ENCODE measurements around the gene PEAR1.

PEAR1 gene

GRCh38 chr1:156956333-156956732 lies 62.8 kb downstream of the PEAR1 start:
- DNase-seq: no peak

GRCh38 chr1:156957634-156958033 lies 64.1 kb downstream of the PEAR1 start:
- no peak overlapping the region for H3K4ac ChIP-seq (ENCODE audit: low read depth in 1 of 2, low read length in 2 of 2)
- H3K36me3 ChIP-seq (ENCODE audit: control insufficient read depth in 1 of 2, insufficient read depth in 2 of 2, low read depth in 1 of 2, low read length in 2 of 2): peaks cover 66 to 92% of the 10 kb centered on the region in 2 experiments
- DNase-seq: no peak
- H4K8ac ChIP-seq (ENCODE audit: low read length): no peak overlapping the region
- no peak overlapping the region for H2BK120ac ChIP-seq (ENCODE audit: low read depth, low read length)
- no peak overlapping the region for H2BK5ac ChIP-seq (ENCODE audit: low read depth, low read length, poor library complexity, severe bottlenecking)
- H4K91ac ChIP-seq (ENCODE audit: low read length): no peak overlapping the region
- no peak overlapping the region for H2AK5ac ChIP-seq (ENCODE audit: low read length, severe bottlenecking)
- H3K23ac ChIP-seq (ENCODE audit: low read length in 2 of 2): no peak overlapping the region
- no peak overlapping the region for H2BK15ac ChIP-seq (ENCODE audit: low read depth, poor library complexity, severe bottlenecking)
- H3K4me1 ChIP-seq (ENCODE audit: control insufficient read depth, insufficient read depth, low read depth, low read length): no peaks in the 10 kb centered on the region
- no peak overlapping the region for H3K9ac ChIP-seq (ENCODE audit: low read length)
- no peak overlapping the region for H2AFZ ChIP-seq (ENCODE audit: low read depth, low read length)
- no peak overlapping the region for H3K4me2 ChIP-seq (ENCODE audit: low read length, poor library complexity, severe bottlenecking)
- H3K14ac ChIP-seq (ENCODE audit: low read length in 2 of 2): no peak overlapping the region
- 89% methylated on average over 3 of the region's 3 CpGs for WGBS
- no peak overlapping the region for H3K18ac ChIP-seq (ENCODE audit: low read depth in 1 of 2, low read length in 2 of 2)
- H3K4me3 ChIP-seq (ENCODE audit: insufficient read depth in 1 of 2, low read depth in 1 of 2, low read length in 2 of 2): no peak overlapping the region
- no peaks in the 10 kb centered on the region for H3K27me3 ChIP-seq (ENCODE audit: control insufficient read depth in 1 of 2, insufficient read depth in 1 of 2, low read length in 2 of 2)
- H3K9me3 ChIP-seq (ENCODE audit: control insufficient read depth, low read length): no peaks in the 10 kb centered on the region
- no peak overlapping the region for H3K27ac ChIP-seq (ENCODE audit: low read length, poor library complexity, severe bottlenecking)
- peaks cover 1% of the 10 kb centered on the region for H3K79me1 ChIP-seq (replicated peaks; ENCODE audit: low read length, poor library complexity, severe bottlenecking)
- H2BK12ac ChIP-seq (ENCODE audit: low read length in 2 of 2): no peak overlapping the region

More at GRCh38 chr1:156956333-156956732, 62.8 kb downstream of the PEAR1 start:
- Histone ChIP-seq H2AK5ac (ENCODE audit: low read length, severe bottlenecking) (no peak overlapping the region), H3K27me3 (ENCODE audit: control insufficient read depth in 1 of 2, insufficient read depth in 1 of 2, low read length in 2 of 2) (no peaks in the 10 kb centered on the region), H3K4me2 (ENCODE audit: low read length, poor library complexity, severe bottlenecking) (no peak overlapping the region), H3K4ac (ENCODE audit: low read depth in 1 of 2, low read length in 2 of 2) (no peak overlapping the region), H3K27ac (ENCODE audit: low read length, poor library complexity, severe bottlenecking) (no peak overlapping the region), H3K14ac (ENCODE audit: low read length in 2 of 2) (no peak overlapping the region), H4K8ac (ENCODE audit: low read length) (no peak overlapping the region), H3K23ac (ENCODE audit: low read length in 2 of 2) (no peak overlapping the region), H2BK5ac (ENCODE audit: low read depth, low read length, poor library complexity, severe bottlenecking) (no peak overlapping the region), H2BK120ac (ENCODE audit: low read depth, low read length) (no peak overlapping the region), H2BK12ac (ENCODE audit: low read length in 2 of 2) (no peak overlapping the region), H3K18ac (ENCODE audit: low read depth in 1 of 2, low read length in 2 of 2) (no peak overlapping the region), H4K91ac (ENCODE audit: low read length) (no peak overlapping the region), H2AFZ (ENCODE audit: low read depth, low read length) (no peak overlapping the region), H3K36me3 (ENCODE audit: control insufficient read depth in 1 of 2, insufficient read depth in 2 of 2, low read depth in 1 of 2, low read length in 2 of 2) (peaks cover 61 to 94% of the 10 kb centered on the region in 2 experiments), H3K9ac (ENCODE audit: low read length) (no peak overlapping the region), H2BK15ac (ENCODE audit: low read depth, poor library complexity, severe bottlenecking) (no peak overlapping the region), H3K4me3 (ENCODE audit: insufficient read depth in 1 of 2, low read depth in 1 of 2, low read length in 2 of 2) (no peak overlapping the region), H3K9me3 (ENCODE audit: control insufficient read depth, low read length) (no peaks in the 10 kb centered on the region), H3K4me1 (ENCODE audit: control insufficient read depth, insufficient read depth, low read depth, low read length) (no peaks in the 10 kb centered on the region), H3K79me1 (replicated peaks; ENCODE audit: low read length, poor library complexity, severe bottlenecking) (no peaks in the 10 kb centered on the region)
- WGBS: 100% methylated on average over 9 of the region's 10 CpGs

GRCh38 chr1:156958247-156958714 lies 64.8 kb downstream of the PEAR1 start:
- H2AFZ ChIP-seq (ENCODE audit: low read depth, low read length): no peak overlapping the region
- no peak overlapping the region for H2BK5ac ChIP-seq (ENCODE audit: low read depth, low read length, poor library complexity, severe bottlenecking)
- H3K14ac ChIP-seq (ENCODE audit: low read length in 2 of 2): no peak overlapping the region
- no peak overlapping the region for H2BK12ac ChIP-seq (ENCODE audit: low read length in 2 of 2)
- WGBS: 100% methylated on average over 1 of the region's 2 CpGs
- no peaks in the 10 kb centered on the region for H3K9me3 ChIP-seq (ENCODE audit: control insufficient read depth, low read length)
- peaks cover 1% of the 10 kb centered on the region for H3K79me1 ChIP-seq (replicated peaks; ENCODE audit: low read length, poor library complexity, severe bottlenecking)
- no peak overlapping the region for H3K27ac ChIP-seq (ENCODE audit: low read length, poor library complexity, severe bottlenecking)
- H3K4ac ChIP-seq (ENCODE audit: low read depth in 1 of 2, low read length in 2 of 2): no peak overlapping the region
- no peak overlapping the region for H2AK5ac ChIP-seq (ENCODE audit: low read length, severe bottlenecking)
- no peak overlapping the region for H3K4me3 ChIP-seq (ENCODE audit: insufficient read depth in 1 of 2, low read depth in 1 of 2, low read length in 2 of 2)
- H2BK120ac ChIP-seq (ENCODE audit: low read depth, low read length): no peak overlapping the region
- H4K8ac ChIP-seq (ENCODE audit: low read length): no peak overlapping the region
- H3K23ac ChIP-seq (ENCODE audit: low read length in 2 of 2): no peak overlapping the region
- no peaks in the 10 kb centered on the region for H3K27me3 ChIP-seq (ENCODE audit: control insufficient read depth in 1 of 2, insufficient read depth in 1 of 2, low read length in 2 of 2)
- H4K91ac ChIP-seq (ENCODE audit: low read length): no peak overlapping the region
- H3K4me2 ChIP-seq (ENCODE audit: low read length, poor library complexity, severe bottlenecking): no peak overlapping the region
- H3K36me3 ChIP-seq (ENCODE audit: control insufficient read depth in 1 of 2, insufficient read depth in 2 of 2, low read depth in 1 of 2, low read length in 2 of 2): peaks cover 68 to 91% of the 10 kb centered on the region in 2 experiments
- DNase-seq: no peak
- peak overlapping the region; percentile 30 for H2BK15ac ChIP-seq (ENCODE audit: low read depth, poor library complexity, severe bottlenecking)
- no peak overlapping the region for H3K18ac ChIP-seq (ENCODE audit: low read depth in 1 of 2, low read length in 2 of 2)
- no peak overlapping the region for H3K9ac ChIP-seq (ENCODE audit: low read length)
- no peaks in the 10 kb centered on the region for H3K4me1 ChIP-seq (ENCODE audit: control insufficient read depth, insufficient read depth, low read depth, low read length)

- Histone ChIP-seq H3K18ac (ENCODE audit: low read depth in 1 of 2, low read length in 2 of 2) (no peak overlapping the region), H4K8ac (ENCODE audit: low read length) (peak overlapping the region; percentile 19), H2AK5ac (ENCODE audit: low read length, severe bottlenecking) (no peak overlapping the region), H3K23ac (ENCODE audit: low read length in 2 of 2) (no peak overlapping the region), H3K4me2 (ENCODE audit: low read length, poor library complexity, severe bottlenecking) (no peak overlapping the region), H2BK15ac (ENCODE audit: low read depth, poor library complexity, severe bottlenecking) (no peak overlapping the region), H3K9ac (ENCODE audit: low read length) (no peak overlapping the region), H4K91ac (ENCODE audit: low read length) (no peak overlapping the region), H3K4ac (ENCODE audit: low read depth in 1 of 2, low read length in 2 of 2) (no peak overlapping the region), H2AFZ (ENCODE audit: low read depth, low read length) (no peak overlapping the region), H3K4me3 (ENCODE audit: insufficient read depth in 1 of 2, low read depth in 1 of 2, low read length in 2 of 2) (no peak overlapping the region), H3K27me3 (ENCODE audit: control insufficient read depth in 1 of 2, insufficient read depth in 1 of 2, low read length in 2 of 2) (no peaks in the 10 kb centered on the region), H2BK5ac (ENCODE audit: low read depth, low read length, poor library complexity, severe bottlenecking) (no peak overlapping the region), H3K79me1 (replicated peaks; ENCODE audit: low read length, poor library complexity, severe bottlenecking) (peaks cover 1% of the 10 kb centered on the region), H3K9me3 (ENCODE audit: control insufficient read depth, low read length) (no peaks in the 10 kb centered on the region), H3K14ac (ENCODE audit: low read length in 2 of 2) (no peak overlapping the region), H2BK12ac (ENCODE audit: low read length in 2 of 2) (no peak overlapping the region), H2BK120ac (ENCODE audit: low read depth, low read length) (no peak overlapping the region), H3K4me1 (ENCODE audit: control insufficient read depth, insufficient read depth, low read depth, low read length) (no peaks in the 10 kb centered on the region), H3K36me3 (ENCODE audit: control insufficient read depth in 1 of 2, insufficient read depth in 2 of 2, low read depth in 1 of 2, low read length in 2 of 2) (peaks cover 73 to 86% of the 10 kb centered on the region in 2 experiments), H3K27ac (ENCODE audit: low read length, poor library complexity, severe bottlenecking) (no peak overlapping the region)
- peak; percentile 85 for DNase-seq
- 57% methylated on average over 2 of the region's 2 CpGs for whole genome bisulfite sequencing
Observed at GRCh38 chr1:156959414-156959813, 65.9 kb downstream of the PEAR1 start.

Measured in mesenchymal stem cell (in vitro differentiated cells and primary cell).